Mesothelial cell of epicardium (in vitro differentiated cells): ENCODE data around the gene ARHGDIG. TPM values are rescaled to one million over a fixed set of nuclear protein-coding genes. Genes with fewer than 3 reads are reported as not detected.
"Not testable (repeated sequence)": the region's sequence is repeated elsewhere in the genome, so short reads cannot be mapped to it uniquely, and the experiment has no call there.

Experiments
- DNase-seq, 2 experiments: peaks; one replicate each; pipeline ENCODE4 v3.0.0; 2021; ENCODE audit warnings: low spot score in 2 of 2; ENCODE audit not compliant: unreplicated experiment in 2 of 2
- H3K27ac Mint-ChIP-seq: 2 replicates; pipeline ENCODE4 v1.8.0; 2021; ENCODE audit warnings: mixed read lengths
- H3K27me3 Mint-ChIP-seq: 2 replicates; pipeline ENCODE4 v1.8.0; 2021; ENCODE audit warnings: low read depth, mixed read lengths
- H3K36me3 Mint-ChIP-seq: 2 replicates; pipeline ENCODE4 v1.8.0; 2021; ENCODE audit warnings: mixed read lengths
- H3K4me1 Mint-ChIP-seq: 2 replicates; pipeline ENCODE4 v1.8.0; 2021; ENCODE audit warnings: mixed read lengths
- H3K4me3 Mint-ChIP-seq: 2 replicates; pipeline ENCODE4 v1.8.0; 2021; ENCODE audit warnings: mild to moderate bottlenecking, moderate library complexity, mixed read lengths
- H3K9me3 Mint-ChIP-seq: 2 replicates; pipeline ENCODE4 v1.8.0; 2021; ENCODE audit warnings: mixed read lengths
- total RNA-seq: library from RNA; stranded (reverse); gene quantifications from 3 replicates; pipeline ENCODE4 v1.2.1, GENCODE V29; 2021
- TF ChIP-seq, protein P1 (sequence below): fragments of 200-600 bp; sonication (generic); IDR thresholded peaks from one replicate; pipeline ENCODE4 v1.5.0; 2021; ENCODE audit warnings: antibody characterized with exemption; ENCODE audit not compliant: unreplicated experiment

Gene ARHGDIG
- total RNA-seq, 1 donor from 2014 or later = 3.6 TPM

DNA sequence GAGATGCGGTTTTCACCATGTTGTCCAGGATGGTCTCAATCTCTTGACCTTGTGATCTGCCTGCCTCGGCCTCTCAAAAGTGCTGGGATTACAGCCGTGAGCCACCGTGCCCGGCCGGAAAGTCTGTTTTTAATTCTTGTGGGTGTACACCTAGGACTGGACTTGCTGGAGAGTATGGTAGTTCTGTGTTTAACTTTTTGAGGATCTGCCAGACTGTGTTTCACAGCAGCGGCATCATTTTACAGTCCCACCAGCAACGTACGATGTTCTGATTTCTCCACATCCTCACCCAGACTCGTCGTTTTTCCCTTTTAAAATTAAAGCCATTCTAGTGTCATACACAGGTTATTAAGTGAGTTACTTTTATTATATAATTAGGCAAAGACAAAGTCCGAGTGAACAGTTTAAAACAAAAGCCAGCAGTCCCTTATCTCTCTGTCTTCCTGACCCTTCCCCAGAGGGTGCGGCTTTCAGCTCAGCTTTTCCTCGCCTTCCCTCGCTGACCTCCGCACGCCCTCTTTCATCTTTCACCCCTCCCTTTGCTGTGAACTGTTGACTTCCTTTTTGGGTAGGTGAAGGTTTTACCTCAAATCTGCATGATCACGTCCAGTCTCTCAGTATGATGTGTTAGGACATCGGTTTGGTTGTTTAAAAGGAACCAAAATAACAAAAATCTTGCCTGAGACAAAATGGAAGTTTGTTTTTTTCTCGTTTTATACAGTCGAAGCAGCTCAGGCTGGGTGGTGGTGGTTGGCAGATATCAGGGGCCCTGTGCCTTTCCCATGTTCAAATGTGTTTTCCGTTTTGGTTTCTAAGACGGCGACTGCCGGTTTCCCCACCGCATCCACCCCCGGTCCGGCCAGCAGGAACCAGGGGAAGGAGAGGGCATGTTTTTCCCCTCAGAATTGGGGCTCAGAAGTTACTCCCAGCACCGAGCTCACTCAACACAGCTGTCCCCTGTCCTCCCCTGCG lies 27.7 kb upstream of the ARHGDIG start:
- TF ChIP-seq, protein P1, sequence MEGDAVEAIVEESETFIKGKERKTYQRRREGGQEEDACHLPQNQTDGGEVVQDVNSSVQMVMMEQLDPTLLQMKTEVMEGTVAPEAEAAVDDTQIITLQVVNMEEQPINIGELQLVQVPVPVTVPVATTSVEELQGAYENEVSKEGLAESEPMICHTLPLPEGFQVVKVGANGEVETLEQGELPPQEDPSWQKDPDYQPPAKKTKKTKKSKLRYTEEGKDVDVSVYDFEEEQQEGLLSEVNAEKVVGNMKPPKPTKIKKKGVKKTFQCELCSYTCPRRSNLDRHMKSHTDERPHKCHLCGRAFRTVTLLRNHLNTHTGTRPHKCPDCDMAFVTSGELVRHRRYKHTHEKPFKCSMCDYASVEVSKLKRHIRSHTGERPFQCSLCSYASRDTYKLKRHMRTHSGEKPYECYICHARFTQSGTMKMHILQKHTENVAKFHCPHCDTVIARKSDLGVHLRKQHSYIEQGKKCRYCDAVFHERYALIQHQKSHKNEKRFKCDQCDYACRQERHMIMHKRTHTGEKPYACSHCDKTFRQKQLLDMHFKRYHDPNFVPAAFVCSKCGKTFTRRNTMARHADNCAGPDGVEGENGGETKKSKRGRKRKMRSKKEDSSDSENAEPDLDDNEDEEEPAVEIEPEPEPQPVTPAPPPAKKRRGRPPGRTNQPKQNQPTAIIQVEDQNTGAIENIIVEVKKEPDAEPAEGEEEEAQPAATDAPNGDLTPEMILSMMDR = no peak
- no peak for DNase-seq
- Mint-ChIP-seq H3K4me3 (peak overlapping the region; percentile 36), H3K27ac (peak overlapping the region; percentile 94), H3K36me3 (peaks cover 28% of the 10 kb centered on the region), H3K4me1 (peaks cover 8% of the 10 kb centered on the region), H3K9me3 (no peaks in the 10 kb centered on the region), H3K27me3 (no peaks in the 10 kb centered on the region)

DNA sequence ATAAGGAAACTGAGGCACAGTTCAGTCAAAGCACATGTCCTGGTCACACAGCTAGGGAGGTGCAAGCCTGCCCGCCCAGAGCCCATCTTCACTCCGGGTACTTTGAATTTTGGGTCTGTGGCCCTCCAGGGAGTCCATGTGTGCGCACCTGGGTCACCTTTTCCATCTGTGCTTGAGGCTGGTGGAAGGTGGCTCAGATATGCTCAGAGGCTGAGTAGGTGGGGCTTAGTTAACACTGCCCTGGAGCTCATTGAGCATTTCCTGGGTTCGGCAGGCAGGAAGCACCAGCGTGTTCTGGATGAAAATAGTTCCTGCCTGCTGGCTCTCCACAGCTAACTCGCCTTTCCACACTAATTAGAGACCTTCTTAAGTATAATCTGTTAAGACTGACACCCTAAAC lies 26.6 kb upstream of the ARHGDIG start:
- Mint-ChIP-seq H3K27ac (no peak overlapping the region), H3K27me3 (no peaks in the 10 kb centered on the region), H3K9me3 (no peaks in the 10 kb centered on the region), H3K4me1 (peaks cover 8% of the 10 kb centered on the region), H3K4me3 (no peak overlapping the region), H3K36me3 (peaks cover 29% of the 10 kb centered on the region)
- DNase-seq = no peak
- TF ChIP-seq, protein P1 = no peak

DNA sequence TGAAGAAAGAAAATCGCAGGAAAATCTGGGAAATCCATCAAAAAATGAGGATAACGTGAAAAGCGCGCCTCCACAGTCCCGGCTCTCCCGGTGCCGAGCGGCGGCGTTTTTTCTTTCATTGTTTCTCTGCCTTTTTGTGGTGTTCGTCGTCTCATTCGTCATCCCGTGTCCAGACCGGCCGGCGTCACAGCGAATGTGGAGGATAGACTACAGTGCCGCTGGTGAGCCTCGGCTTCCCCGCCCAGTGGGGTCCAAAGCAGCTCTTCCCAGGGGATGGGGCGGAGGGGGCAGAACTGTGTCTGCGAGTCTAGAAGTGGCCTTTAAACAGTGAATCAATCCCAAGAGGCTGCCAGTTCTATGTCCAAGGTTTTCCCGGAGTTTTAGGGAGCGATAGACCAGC lies 25.9 kb upstream of the ARHGDIG start:
- H3K27me3 Mint-ChIP-seq = no peaks in the 10 kb centered on the region
- H3K9me3 Mint-ChIP-seq = no peaks in the 10 kb centered on the region
- DNase-seq = no peak
- no peak overlapping the region for H3K4me3 Mint-ChIP-seq
- peaks cover 29% of the 10 kb centered on the region for H3K36me3 Mint-ChIP-seq
- no peak overlapping the region for H3K27ac Mint-ChIP-seq
- peaks cover 8% of the 10 kb centered on the region for H3K4me1 Mint-ChIP-seq
- TF ChIP-seq, protein P1 = no peak

DNA sequence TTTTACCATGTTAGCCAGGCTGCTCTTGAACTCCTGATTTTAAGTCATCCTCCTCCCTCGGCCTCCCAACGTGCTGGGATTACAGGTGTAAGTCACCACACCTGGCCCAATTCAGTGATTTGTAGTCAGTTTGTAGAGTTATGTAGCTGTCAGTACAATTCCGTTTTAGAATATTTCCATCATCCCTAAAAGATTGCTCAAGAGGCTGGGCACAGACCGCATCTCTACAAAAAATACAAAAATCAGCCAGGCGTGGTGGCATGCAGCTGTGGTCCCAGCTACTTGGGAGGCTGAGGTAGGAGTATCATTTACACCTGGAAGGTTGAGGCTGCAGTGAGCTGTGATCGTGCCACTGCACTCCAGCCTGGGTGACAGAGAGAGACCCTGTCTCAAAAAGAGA lies 25.2 kb upstream of the ARHGDIG start:
- H3K4me3 Mint-ChIP-seq = no peak overlapping the region
- DNase-seq = no peak
- H3K9me3 Mint-ChIP-seq = no peaks in the 10 kb centered on the region
- H3K4me1 Mint-ChIP-seq = peaks cover 8% of the 10 kb centered on the region
- TF ChIP-seq, protein P1 = no peak
- H3K36me3 Mint-ChIP-seq = peaks cover 29% of the 10 kb centered on the region
- no peak overlapping the region for H3K27ac Mint-ChIP-seq
- no peaks in the 10 kb centered on the region for H3K27me3 Mint-ChIP-seq

DNA sequence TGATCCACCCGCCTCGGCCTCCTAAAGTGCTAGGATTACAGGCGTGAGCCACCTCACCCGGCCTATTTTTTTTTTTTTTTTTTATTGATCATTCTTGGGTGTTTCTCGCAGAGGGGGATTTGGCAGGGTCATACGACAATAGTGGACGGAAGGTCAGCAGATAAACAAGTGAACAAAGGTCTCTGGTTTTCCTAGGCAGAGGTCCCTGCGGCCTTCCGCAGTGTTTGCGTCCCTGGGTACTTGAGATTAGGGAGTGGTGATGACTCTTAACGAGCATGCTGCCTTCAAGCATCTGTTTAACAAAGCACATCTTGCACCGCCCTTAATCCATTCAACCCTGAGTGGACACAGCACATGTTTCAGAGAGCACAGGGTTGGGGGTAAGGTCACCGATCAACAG lies 22.3 kb upstream of the ARHGDIG start:
- H3K27ac Mint-ChIP-seq, H3K9me3 Mint-ChIP-seq, H3K4me3 Mint-ChIP-seq, DNase-seq, H3K27me3 Mint-ChIP-seq, H3K4me1 Mint-ChIP-seq: not testable (repeated sequence)
- peaks cover 38% of the 10 kb centered on the region for H3K36me3 Mint-ChIP-seq

DNA sequence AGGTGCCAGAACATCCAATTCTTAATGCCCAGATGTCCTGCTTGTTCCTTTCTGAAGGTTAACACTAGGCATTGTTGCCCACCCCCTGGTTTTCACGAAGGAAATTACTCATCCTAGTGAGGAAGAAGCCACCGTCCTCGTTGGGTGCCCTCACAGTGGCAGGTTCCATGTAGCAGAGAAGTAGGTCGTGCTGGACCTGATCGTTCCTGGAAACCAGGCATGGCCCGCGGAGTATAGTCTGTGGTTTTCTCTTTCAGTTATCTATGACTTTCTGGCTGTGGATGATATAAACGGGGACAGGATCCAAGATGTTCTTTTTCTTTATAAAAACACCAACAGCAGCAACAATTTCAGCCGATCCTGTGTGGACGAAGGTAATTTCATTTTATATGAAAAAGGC lies 21.2 kb upstream of the ARHGDIG start:
- Mint-ChIP-seq H3K27me3 (no peaks in the 10 kb centered on the region), H3K4me1 (no peaks in the 10 kb centered on the region), H3K27ac (no peak overlapping the region), H3K9me3 (no peaks in the 10 kb centered on the region), H3K36me3 (peaks cover 36% of the 10 kb centered on the region), H3K4me3 (no peak overlapping the region)
- no peak for DNase-seq
- TF ChIP-seq, protein P1 = no peak
